Activated T-helper 17 cell treated with anti-CD3 and anti-CD28 coated beads, Interleukin-2, amount 50 U/mL, for 72 hours (primary cell): ENCODE data around the gene HSD17B2. TPM values are rescaled to one million over a fixed set of nuclear protein-coding genes. Genes with fewer than 3 reads are reported as not detected.
"Not testable (repeated sequence)": the region's sequence is repeated elsewhere in the genome, so short reads cannot be mapped to it uniquely, and the experiment has no call there.

Experiments
- ATAC-seq: fragments of 150-1000 bp; cut with Tn5 transposase; replicated peaks from 2 replicates; pipeline ENCODE4 v1.10.0; 2021; ENCODE audit warnings: mild to moderate bottlenecking, moderate library complexity
- H3K27ac Mint-ChIP-seq: one replicate; pipeline ENCODE4 v1.8.0; 2022; ENCODE audit warnings: mixed read lengths
- H3K27me3 Mint-ChIP-seq: one replicate; pipeline ENCODE4 v1.8.0; 2022; ENCODE audit warnings: mixed read lengths
- H3K36me3 Mint-ChIP-seq: one replicate; pipeline ENCODE4 v1.8.0; 2022; ENCODE audit warnings: low read depth, mild to moderate bottlenecking, mixed read lengths
- H3K4me1 Mint-ChIP-seq: one replicate; pipeline ENCODE4 v1.8.0; 2022; ENCODE audit warnings: mixed read lengths
- H3K4me3 Mint-ChIP-seq: one replicate; pipeline ENCODE4 v1.8.0; 2022; ENCODE audit warnings: mild to moderate bottlenecking, mixed read lengths
- H3K9me3 Mint-ChIP-seq: one replicate; pipeline ENCODE4 v1.8.0; 2022; ENCODE audit warnings: mixed read lengths
- total RNA-seq, 2 donors: library from RNA; stranded (reverse); gene quantifications; one replicate each; pipeline ENCODE4 v1.2.3, GENCODE V29; 2022

HSD17B2 gene
- total RNA-seq, 2 donors from 2014 or later, result not detected

GRCh38 chr16:82008957-82009592 lies 26.0 kb upstream of the HSD17B2 start:
- Mint-ChIP-seq H3K36me3 (peaks cover 38% of the 10 kb centered on the region), H3K27ac (peak overlapping the region; percentile 87), H3K4me1 (peaks cover 26% of the 10 kb centered on the region), H3K27me3 (peaks cover 4% of the 10 kb centered on the region), H3K9me3 (peaks cover 10% of the 10 kb centered on the region), H3K4me3 (peak overlapping the region; percentile 75)
- peak; percentile 52 for ATAC-seq

GRCh38 chr16:82009789-82010188 lies 25.3 kb upstream of the HSD17B2 start:
- H3K9me3 Mint-ChIP-seq, result peaks cover 10% of the 10 kb centered on the region
- H3K36me3 Mint-ChIP-seq, result peaks cover 32% of the 10 kb centered on the region
- H3K27ac Mint-ChIP-seq, result peak overlapping the region; percentile 87
- peak overlapping the region; percentile 75 for H3K4me3 Mint-ChIP-seq
- H3K27me3 Mint-ChIP-seq, result not testable (repeated sequence)
- peak; percentile 64 for ATAC-seq
- H3K4me1 Mint-ChIP-seq, result peaks cover 25% of the 10 kb centered on the region

- H3K27ac Mint-ChIP-seq, result peak overlapping the region; percentile 87
- peaks cover 25% of the 10 kb centered on the region for H3K4me1 Mint-ChIP-seq
- H3K4me3 Mint-ChIP-seq, result peak overlapping the region; percentile 75
- H3K27me3 Mint-ChIP-seq, result peaks cover 4% of the 10 kb centered on the region
- peak; percentile 76 for ATAC-seq
- peaks cover 10% of the 10 kb centered on the region for H3K9me3 Mint-ChIP-seq
- H3K36me3 Mint-ChIP-seq, result peaks cover 29% of the 10 kb centered on the region
These were observed 24.4 kb upstream of the HSD17B2 start for GRCh38 chr16:82010649-82011048.

- Mint-ChIP-seq H3K36me3 (peaks cover 23% of the 10 kb centered on the region), H3K27me3 (peaks cover 6% of the 10 kb centered on the region), H3K27ac (peak within 1 kb of the TSS; percentile 87), H3K4me1 (peaks cover 25% of the 10 kb centered on the region), H3K9me3 (peaks cover 10% of the 10 kb centered on the region), H3K4me3 (peak within 1 kb of the TSS; percentile 75)
- peak; percentile 36 for ATAC-seq
These were observed 23.8 kb upstream of the HSD17B2 start, which contains the start of gene SDR42E1 for GRCh38 chr16:82011199-82011641. SDR42E1 (minus strand) TSS chr16:82011470; CDS start chr16:82000858, 10,612 bp downstream.

GRCh38 chr16:82013139-82013538 lies 21.9 kb upstream of the HSD17B2 start:
- H3K27me3 Mint-ChIP-seq, result peaks cover 7% of the 10 kb centered on the region
- ATAC-seq, result no peak

GRCh38 chr16:82016263-82016662 lies 18.8 kb upstream of the HSD17B2 start:
- no peak overlapping the region for H3K27ac Mint-ChIP-seq
- H3K36me3 Mint-ChIP-seq, result no peaks in the 10 kb centered on the region
- peaks cover 22% of the 10 kb centered on the region for H3K27me3 Mint-ChIP-seq
- peaks cover 7% of the 10 kb centered on the region for H3K4me1 Mint-ChIP-seq
- peak; percentile 41 for ATAC-seq
- H3K9me3 Mint-ChIP-seq, result peaks cover 4% of the 10 kb centered on the region
- no peak overlapping the region for H3K4me3 Mint-ChIP-seq

More at GRCh38 chr16:82013139-82013538, 21.9 kb upstream of the HSD17B2 start:
- peaks cover 14% of the 10 kb centered on the region for H3K36me3 Mint-ChIP-seq
- peaks cover 22% of the 10 kb centered on the region for H3K4me1 Mint-ChIP-seq
- H3K9me3 Mint-ChIP-seq, result peaks cover 8% of the 10 kb centered on the region
- H3K27ac Mint-ChIP-seq, result no peak overlapping the region
- H3K4me3 Mint-ChIP-seq, result no peak overlapping the region

- no peak for ATAC-seq
- H3K9me3 Mint-ChIP-seq, result no peaks in the 10 kb centered on the region
- no peak overlapping the region for H3K27ac Mint-ChIP-seq
- H3K4me1 Mint-ChIP-seq, result peaks cover under 1% of the 10 kb centered on the region
- no peak overlapping the region for H3K4me3 Mint-ChIP-seq
- H3K36me3 Mint-ChIP-seq, result no peaks in the 10 kb centered on the region
- peaks cover 23% of the 10 kb centered on the region for H3K27me3 Mint-ChIP-seq
These were observed 18.1 kb upstream of the HSD17B2 start for GRCh38 chr16:82016964-82017363.

GRCh38 chr16:82017911-82018568 lies 17.0 kb upstream of the HSD17B2 start:
- Mint-ChIP-seq H3K4me3 (no peak overlapping the region), H3K36me3 (no peaks in the 10 kb centered on the region), H3K27ac (no peak overlapping the region), H3K9me3 (no peaks in the 10 kb centered on the region), H3K4me1 (no peaks in the 10 kb centered on the region), H3K27me3 (peaks cover 20% of the 10 kb centered on the region)
- ATAC-seq, result no peak

- no peak overlapping the region for H3K27ac Mint-ChIP-seq
These were observed 15.5 kb upstream of the HSD17B2 start for GRCh38 chr16:82019535-82019934.

GRCh38 chr16:82020051-82020450 lies 15.0 kb upstream of the HSD17B2 start:
- Mint-ChIP-seq H3K4me3 (no peak overlapping the region), H3K36me3 (no peaks in the 10 kb centered on the region), H3K27me3 (peaks cover 29% of the 10 kb centered on the region), H3K27ac (no peak overlapping the region), H3K9me3 (no peaks in the 10 kb centered on the region), H3K4me1 (no peaks in the 10 kb centered on the region)
- no peak for ATAC-seq

More at GRCh38 chr16:82019535-82019934, 15.5 kb upstream of the HSD17B2 start:
- H3K4me1 Mint-ChIP-seq, result no peaks in the 10 kb centered on the region
- no peaks in the 10 kb centered on the region for H3K9me3 Mint-ChIP-seq
- no peak for ATAC-seq
- no peak overlapping the region for H3K4me3 Mint-ChIP-seq
- no peaks in the 10 kb centered on the region for H3K36me3 Mint-ChIP-seq
- H3K27me3 Mint-ChIP-seq, result peaks cover 29% of the 10 kb centered on the region

- no peaks in the 10 kb centered on the region for H3K4me1 Mint-ChIP-seq
- H3K27ac Mint-ChIP-seq, result no peak overlapping the region
- H3K4me3 Mint-ChIP-seq, result no peak overlapping the region
- H3K36me3 Mint-ChIP-seq, result no peaks in the 10 kb centered on the region
- peaks cover 30% of the 10 kb centered on the region for H3K27me3 Mint-ChIP-seq
- H3K9me3 Mint-ChIP-seq, result no peaks in the 10 kb centered on the region
- ATAC-seq, result no peak
These were observed 11.8 kb upstream of the HSD17B2 start for GRCh38 chr16:82023206-82023605.

GRCh38 chr16:82024316-82024715 lies 10.7 kb upstream of the HSD17B2 start:
- peaks cover 23% of the 10 kb centered on the region for H3K27me3 Mint-ChIP-seq
- no peaks in the 10 kb centered on the region for H3K4me1 Mint-ChIP-seq
- no peak overlapping the region for H3K4me3 Mint-ChIP-seq
- no peaks in the 10 kb centered on the region for H3K9me3 Mint-ChIP-seq
- no peak for ATAC-seq
- no peaks in the 10 kb centered on the region for H3K36me3 Mint-ChIP-seq
- H3K27ac Mint-ChIP-seq, result no peak overlapping the region

- H3K27me3 Mint-ChIP-seq, result peaks cover 18% of the 10 kb centered on the region
- H3K36me3 Mint-ChIP-seq, result no peaks in the 10 kb centered on the region
- no peaks in the 10 kb centered on the region for H3K9me3 Mint-ChIP-seq
- H3K4me1 Mint-ChIP-seq, result no peaks in the 10 kb centered on the region
- H3K27ac Mint-ChIP-seq, result no peak overlapping the region
- no peak for ATAC-seq
- H3K4me3 Mint-ChIP-seq, result no peak overlapping the region
These were observed 10.2 kb upstream of the HSD17B2 start for GRCh38 chr16:82024883-82025282.

GRCh38 chr16:82027629-82028064 lies 7.4 kb upstream of the HSD17B2 start:
- H3K27me3 Mint-ChIP-seq, result peaks cover 20% of the 10 kb centered on the region
- H3K4me3 Mint-ChIP-seq, result no peak overlapping the region
- H3K9me3 Mint-ChIP-seq, result no peaks in the 10 kb centered on the region
- H3K4me1 Mint-ChIP-seq, result no peaks in the 10 kb centered on the region
- H3K36me3 Mint-ChIP-seq, result no peaks in the 10 kb centered on the region
- H3K27ac Mint-ChIP-seq, result no peak overlapping the region
- no peak for ATAC-seq
